ENCODE data around the gene CNTNAP5. TPM values are rescaled to one million over a fixed set of nuclear protein-coding genes. Genes with fewer than 3 reads are reported as not detected.
A peak's percentile ranks its signal among the peaks of the same experiment; 100 is the strongest.
"Not testable (repeated sequence)": the region's sequence is repeated elsewhere in the genome, so short reads cannot be mapped to it uniquely, and the experiment has no call there.

Gene CNTNAP5
- total and polyA plus RNA-seq, 5 donors from 2014 or later, result not detected

DNA sequence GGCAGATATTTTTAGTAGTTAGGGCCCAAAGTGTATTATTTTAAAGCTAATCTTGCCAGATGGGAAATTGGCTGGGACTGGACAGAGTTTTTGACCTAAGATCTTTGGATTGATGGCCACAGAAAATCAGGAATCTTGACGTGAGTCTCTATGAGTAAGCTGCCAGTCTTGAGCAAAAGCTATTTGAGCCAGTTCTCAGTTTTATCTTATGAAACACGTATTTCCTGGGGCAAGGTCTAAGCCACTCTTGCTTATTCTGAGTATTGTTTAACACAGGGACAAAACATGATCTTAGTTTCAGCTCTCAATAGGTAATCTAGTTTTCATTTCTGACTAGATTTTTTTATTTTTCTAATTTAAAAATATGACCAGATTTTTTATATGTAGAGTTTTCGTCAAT, 329.4 kb downstream of the CNTNAP5 start:
- no peaks in the 10 kb centered on the region for H3K9me3 ChIP-seq (ENCODE audit: control insufficient read depth in 2 of 2, low read length in 2 of 2)
- no peaks in the 10 kb centered on the region for H3K4me1 ChIP-seq (ENCODE audit: control insufficient read depth, insufficient read depth, low read length, poor library complexity, severe bottlenecking)
- ATAC-seq (ENCODE audit: low read depth in 2 of 2) (no peak), DNase-seq (no peak)
- H3K4me3 Mint-ChIP-seq, result no peak overlapping the region
- no peak overlapping the region for H3K27ac Mint-ChIP-seq
- peaks cover 0 to 8% (median 4%) of the 10 kb centered on the region in 7 donors for H3K9me3 Mint-ChIP-seq
- H3K36me3 Mint-ChIP-seq, result no peaks in the 10 kb centered on the region
- H3K4me3 ChIP-seq (ENCODE audit: low read depth, low read length), result no peak overlapping the region
- no peaks in the 10 kb centered on the region for H3K27me3 Mint-ChIP-seq
- H3K27me3 ChIP-seq (ENCODE audit: control insufficient read depth, insufficient read depth, low read length), result no peaks in the 10 kb centered on the region
- no peak overlapping the region for H3K27ac ChIP-seq (ENCODE audit: insufficient read depth, low read length, poor library complexity, severe bottlenecking)
- no peaks in the 10 kb centered on the region for H3K4me1 Mint-ChIP-seq
- no peaks in the 10 kb centered on the region for H3K36me3 ChIP-seq (ENCODE audit: control insufficient read depth, insufficient read depth, low read length)

DNA sequence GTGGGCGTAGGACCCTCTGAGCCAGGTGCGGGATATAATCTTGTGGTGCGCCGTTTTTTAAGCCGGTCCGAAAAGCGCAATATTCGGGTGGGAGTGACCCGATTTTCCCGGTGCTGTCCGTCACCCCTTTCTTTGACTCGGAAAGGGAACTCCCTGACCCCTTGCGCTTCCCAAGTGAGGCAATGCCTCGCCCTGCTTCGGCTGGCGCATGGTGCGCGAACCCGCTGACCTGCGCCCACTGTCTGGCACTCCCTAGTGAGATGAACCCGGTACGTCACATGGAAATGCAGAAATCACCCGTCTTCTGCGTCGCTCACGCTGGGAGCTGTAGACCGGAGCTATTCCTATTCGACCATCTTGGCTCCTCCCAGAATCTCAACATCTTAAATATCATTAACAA, 336.9 kb downstream of the CNTNAP5 start:
- not testable (repeated sequence) for H3K36me3 ChIP-seq (ENCODE audit: control insufficient read depth, insufficient read depth, low read length); H3K4me3 ChIP-seq (ENCODE audit: low read depth, low read length); H3K36me3 Mint-ChIP-seq; H3K4me1 Mint-ChIP-seq; H3K4me1 ChIP-seq (ENCODE audit: control insufficient read depth, insufficient read depth, low read length, poor library complexity, severe bottlenecking); DNase-seq; H3K9me3 ChIP-seq (ENCODE audit: control insufficient read depth in 2 of 2, low read length in 2 of 2); ATAC-seq (ENCODE audit: low read depth in 2 of 2); H3K27me3 Mint-ChIP-seq; H3K27me3 ChIP-seq (ENCODE audit: control insufficient read depth, insufficient read depth, low read length); H3K27ac ChIP-seq (ENCODE audit: insufficient read depth, low read length, poor library complexity, severe bottlenecking); H3K4me3 Mint-ChIP-seq; H3K27ac Mint-ChIP-seq
- H3K9me3 Mint-ChIP-seq, result peaks cover 4 to 21% (median 5%) of the 10 kb centered on the region in 7 donors

DNA sequence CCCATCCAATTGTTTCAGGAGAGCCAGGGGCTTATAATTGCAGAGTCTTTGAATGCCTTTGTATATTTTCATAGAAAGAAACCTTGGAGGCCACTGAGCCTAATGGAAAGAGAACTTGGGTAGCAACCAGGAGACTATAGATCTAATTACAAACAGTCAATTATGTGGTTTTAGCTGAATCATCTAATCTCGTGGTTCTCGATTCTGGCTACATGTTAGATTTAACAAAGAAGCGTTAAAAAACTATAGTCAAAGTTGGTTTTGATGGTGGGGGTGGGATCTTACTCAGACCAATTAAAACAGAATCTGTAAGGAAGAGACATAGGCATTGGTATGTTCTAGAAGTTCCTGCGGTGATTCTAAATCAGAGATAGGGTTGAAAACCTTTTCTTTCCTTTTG, 344.1 kb downstream of the CNTNAP5 start:
- Histone ChIP-seq H3K27ac (ENCODE audit: insufficient read depth, low read length, poor library complexity, severe bottlenecking) (no peak overlapping the region), H3K27me3 (ENCODE audit: control insufficient read depth, insufficient read depth, low read length) (no peaks in the 10 kb centered on the region), H3K36me3 (ENCODE audit: control insufficient read depth, insufficient read depth, low read length) (no peaks in the 10 kb centered on the region), H3K4me1 (ENCODE audit: control insufficient read depth, insufficient read depth, low read length, poor library complexity, severe bottlenecking) (no peaks in the 10 kb centered on the region), H3K4me3 (ENCODE audit: low read depth, low read length) (no peak overlapping the region), H3K9me3 (ENCODE audit: control insufficient read depth in 2 of 2, low read length in 2 of 2) (no peaks in the 10 kb centered on the region)
- no peaks in the 10 kb centered on the region for H3K36me3 Mint-ChIP-seq
- H3K4me3 Mint-ChIP-seq, result no peak overlapping the region
- H3K27ac Mint-ChIP-seq, result no peak overlapping the region
- H3K4me1 Mint-ChIP-seq, result no peaks in the 10 kb centered on the region
- no peaks in the 10 kb centered on the region for H3K27me3 Mint-ChIP-seq
- DNase-seq, result no peak
- no peak for ATAC-seq (ENCODE audit: low read depth in 2 of 2)
- peaks cover 5 to 32% (median 8%) of the 10 kb centered on the region in 7 donors for H3K9me3 Mint-ChIP-seq

DNA sequence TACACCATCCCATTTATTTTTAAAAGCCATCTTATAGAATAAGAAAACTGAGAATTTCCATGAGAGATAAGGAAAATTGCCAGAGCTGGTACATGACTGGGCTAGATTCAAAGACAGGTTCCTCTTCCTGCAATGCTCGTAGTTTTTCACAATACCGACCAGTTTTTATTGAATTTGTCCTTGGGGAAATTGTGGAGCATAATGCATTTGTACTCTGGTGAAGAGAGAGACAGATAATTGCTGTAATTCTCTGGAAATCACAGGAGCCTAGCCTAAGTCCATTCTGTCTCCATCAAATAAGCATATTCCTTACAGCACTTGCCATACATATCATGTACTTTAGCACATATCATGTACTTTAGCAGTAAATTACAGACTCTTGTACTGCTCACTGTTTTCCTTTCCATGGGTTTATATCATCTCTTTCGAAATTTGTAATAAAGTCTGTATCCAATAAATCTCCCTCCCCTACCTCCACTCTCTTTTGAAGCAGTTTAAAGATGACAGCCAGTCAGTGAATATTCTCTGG, 355.2 kb downstream of the CNTNAP5 start:
- no peaks in the 10 kb centered on the region for H3K9me3 ChIP-seq (ENCODE audit: control insufficient read depth in 2 of 2, low read length in 2 of 2)
- DNase-seq (no peak), ATAC-seq (ENCODE audit: low read depth in 2 of 2) (no peak)
- peaks cover 0 to 4% (median 3%) of the 10 kb centered on the region in 7 donors for H3K9me3 Mint-ChIP-seq
- H3K27ac ChIP-seq (ENCODE audit: insufficient read depth, low read length, poor library complexity, severe bottlenecking), result no peak overlapping the region
- H3K36me3 ChIP-seq (ENCODE audit: control insufficient read depth, insufficient read depth, low read length), result no peaks in the 10 kb centered on the region
- H3K36me3 Mint-ChIP-seq, result no peaks in the 10 kb centered on the region
- no peaks in the 10 kb centered on the region for H3K27me3 Mint-ChIP-seq
- H3K4me1 Mint-ChIP-seq, result no peaks in the 10 kb centered on the region
- H3K4me1 ChIP-seq (ENCODE audit: control insufficient read depth, insufficient read depth, low read length, poor library complexity, severe bottlenecking), result no peaks in the 10 kb centered on the region
- peak overlapping the region in 1 of 4 donors; percentile 5 for H3K4me3 Mint-ChIP-seq
- H3K4me3 ChIP-seq (ENCODE audit: low read depth, low read length), result no peak overlapping the region
- H3K27me3 ChIP-seq (ENCODE audit: control insufficient read depth, insufficient read depth, low read length), result no peaks in the 10 kb centered on the region
- H3K27ac Mint-ChIP-seq, result no peak overlapping the region

DNA sequence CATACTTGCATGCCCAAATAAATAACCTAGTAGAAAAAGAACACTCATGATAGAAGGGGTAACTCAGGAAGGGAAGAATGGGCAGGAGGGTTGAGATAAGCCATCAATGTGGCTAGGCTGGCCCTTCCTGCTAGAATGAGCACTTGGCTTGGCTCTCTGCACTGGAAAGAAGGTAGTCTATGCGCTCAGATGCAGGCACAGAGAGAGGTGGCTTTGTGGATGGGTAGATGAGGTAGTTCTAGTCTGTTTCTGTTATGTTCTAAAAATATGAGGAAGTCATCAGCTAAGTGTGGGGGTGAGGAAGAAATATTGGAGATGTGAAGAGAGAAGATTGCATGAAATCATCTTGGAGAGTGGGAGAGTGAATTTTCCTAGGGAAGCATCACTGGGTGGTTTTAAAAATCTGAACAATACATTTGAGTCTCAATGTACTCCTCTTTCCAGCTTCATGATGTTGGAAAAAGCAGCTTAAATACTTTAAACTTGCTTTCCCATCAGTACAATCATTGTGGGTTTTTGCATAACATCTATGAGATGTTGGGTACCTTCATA, 357.1 kb downstream of the CNTNAP5 start:
- Histone ChIP-seq H3K4me3 (ENCODE audit: low read depth, low read length) (no peak overlapping the region), H3K27me3 (ENCODE audit: control insufficient read depth, insufficient read depth, low read length) (no peaks in the 10 kb centered on the region), H3K36me3 (ENCODE audit: control insufficient read depth, insufficient read depth, low read length) (no peaks in the 10 kb centered on the region), H3K9me3 (ENCODE audit: control insufficient read depth in 2 of 2, low read length in 2 of 2) (no peaks in the 10 kb centered on the region), H3K27ac (ENCODE audit: insufficient read depth, low read length, poor library complexity, severe bottlenecking) (no peak overlapping the region), H3K4me1 (ENCODE audit: control insufficient read depth, insufficient read depth, low read length, poor library complexity, severe bottlenecking) (no peaks in the 10 kb centered on the region)
- peaks cover 0 to 11% (median 5%) of the 10 kb centered on the region in 7 donors for H3K9me3 Mint-ChIP-seq
- no peak overlapping the region for H3K27ac Mint-ChIP-seq
- DNase-seq, result no peak
- no peaks in the 10 kb centered on the region for H3K27me3 Mint-ChIP-seq
- H3K4me3 Mint-ChIP-seq, result no peak overlapping the region
- no peaks in the 10 kb centered on the region for H3K4me1 Mint-ChIP-seq
- no peaks in the 10 kb centered on the region for H3K36me3 Mint-ChIP-seq
- no peak for ATAC-seq (ENCODE audit: low read depth in 2 of 2)

DNA sequence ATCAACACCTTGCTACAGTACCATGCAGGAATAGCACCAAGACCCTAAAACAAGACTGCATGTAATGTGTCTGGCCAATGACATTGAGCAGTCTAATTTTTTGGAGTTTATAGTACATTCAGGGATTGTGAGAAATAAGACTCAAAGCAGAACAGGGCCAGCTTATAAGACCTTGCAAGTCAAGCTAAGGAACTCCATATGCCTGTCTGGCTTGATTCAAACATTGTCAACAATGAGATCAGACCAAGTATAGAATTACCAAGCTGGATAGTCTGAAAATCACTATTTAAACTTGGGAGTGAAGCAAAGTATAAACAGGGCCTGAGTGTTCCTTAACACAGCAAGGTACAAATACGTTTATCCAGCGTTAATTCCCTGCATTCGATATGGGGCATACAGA, 370.9 kb downstream of the CNTNAP5 start:
- H3K27me3 ChIP-seq (ENCODE audit: control insufficient read depth, insufficient read depth, low read length), result no peaks in the 10 kb centered on the region
- H3K4me1 ChIP-seq (ENCODE audit: control insufficient read depth, insufficient read depth, low read length, poor library complexity, severe bottlenecking), result no peaks in the 10 kb centered on the region
- no peaks in the 10 kb centered on the region for H3K9me3 ChIP-seq (ENCODE audit: control insufficient read depth in 2 of 2, low read length in 2 of 2)
- H3K27ac ChIP-seq (ENCODE audit: insufficient read depth, low read length, poor library complexity, severe bottlenecking), result no peak overlapping the region
- Mint-ChIP-seq H3K4me1 (no peaks in the 10 kb centered on the region), H3K4me3 (no peak overlapping the region), H3K9me3 (peaks cover 0 to 12% (median 3%) of the 10 kb centered on the region in 7 donors), H3K36me3 (no peaks in the 10 kb centered on the region), H3K27me3 (no peaks in the 10 kb centered on the region), H3K27ac (no peak overlapping the region)
- ATAC-seq (ENCODE audit: low read depth in 2 of 2) (no peak), DNase-seq (no peak)
- no peak overlapping the region for H3K4me3 ChIP-seq (ENCODE audit: low read depth, low read length)
- H3K36me3 ChIP-seq (ENCODE audit: control insufficient read depth, insufficient read depth, low read length), result no peaks in the 10 kb centered on the region

DNA sequence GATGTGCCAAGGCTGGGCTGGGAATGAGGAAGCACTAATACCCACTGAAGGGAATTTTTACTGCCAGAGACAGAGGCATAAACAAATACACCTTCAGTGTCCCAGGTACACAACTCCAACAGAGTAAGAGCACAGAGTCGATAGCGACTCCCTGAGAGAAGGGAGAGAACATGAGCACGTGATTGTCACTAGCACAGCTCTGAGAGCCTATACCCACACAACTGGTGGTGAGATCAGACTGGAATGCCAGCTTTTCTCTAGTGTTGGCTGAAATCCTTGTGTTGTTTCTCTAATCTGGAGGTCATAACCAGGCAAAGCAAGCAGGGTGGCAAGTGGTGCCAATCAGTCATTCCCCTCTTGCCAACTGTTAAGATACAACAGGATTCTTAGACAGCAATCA, 377.2 kb downstream of the CNTNAP5 start:
- Histone ChIP-seq H3K27me3 (ENCODE audit: control insufficient read depth, insufficient read depth, low read length) (no peaks in the 10 kb centered on the region), H3K4me1 (ENCODE audit: control insufficient read depth, insufficient read depth, low read length, poor library complexity, severe bottlenecking) (no peaks in the 10 kb centered on the region), H3K27ac (ENCODE audit: insufficient read depth, low read length, poor library complexity, severe bottlenecking) (no peak overlapping the region), H3K36me3 (ENCODE audit: control insufficient read depth, insufficient read depth, low read length) (no peaks in the 10 kb centered on the region), H3K9me3 (ENCODE audit: control insufficient read depth in 2 of 2, low read length in 2 of 2) (peaks cover 0 to 5% of the 10 kb centered on the region in 2 experiments), H3K4me3 (ENCODE audit: low read depth, low read length) (no peak overlapping the region)
- DNase-seq (no peak), ATAC-seq (ENCODE audit: low read depth in 2 of 2) (no peak)
- Mint-ChIP-seq H3K4me1 (no peaks in the 10 kb centered on the region), H3K27me3 (no peaks in the 10 kb centered on the region), H3K27ac (no peak overlapping the region), H3K36me3 (no peaks in the 10 kb centered on the region), H3K4me3 (no peak overlapping the region), H3K9me3 (peaks cover 4 to 28% (median 7%) of the 10 kb centered on the region in 7 donors)

DNA sequence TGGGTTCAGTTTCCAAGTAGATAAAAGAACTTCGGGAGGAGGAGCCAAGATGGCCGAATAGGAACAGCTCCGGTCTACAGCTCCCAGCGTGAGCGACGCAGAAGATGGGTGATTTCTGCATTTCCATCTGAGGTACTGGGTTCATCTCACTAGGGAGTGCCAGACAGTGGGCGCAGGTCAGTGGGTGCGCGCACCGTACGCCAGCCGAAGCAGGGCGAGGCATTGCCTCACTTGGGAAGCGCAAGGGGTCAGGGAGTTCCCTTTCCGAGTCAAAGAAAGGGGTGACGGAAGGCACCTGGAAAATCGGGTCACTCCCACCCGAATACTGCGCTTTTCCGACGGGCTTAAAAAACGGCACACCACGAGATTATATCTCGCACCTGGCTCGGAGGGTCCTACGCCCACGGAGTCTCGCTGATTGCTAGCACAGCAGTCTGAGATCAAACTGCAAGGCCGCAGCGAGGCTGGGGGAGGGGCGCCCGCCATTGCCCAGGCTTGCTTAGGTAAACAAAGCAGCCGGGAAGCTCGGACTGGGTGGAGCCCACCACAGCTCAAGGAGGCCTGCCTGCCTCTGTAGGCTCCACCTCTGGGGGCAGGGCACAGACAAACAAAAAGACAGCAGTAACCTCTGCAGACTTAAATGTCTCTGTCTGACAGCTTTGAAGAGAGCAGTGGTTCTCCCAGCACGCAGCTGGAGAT, 382.9 kb downstream of the CNTNAP5 start:
- not testable (repeated sequence) for H3K36me3 Mint-ChIP-seq; H3K27me3 ChIP-seq (ENCODE audit: control insufficient read depth, insufficient read depth, low read length); H3K4me3 ChIP-seq (ENCODE audit: low read depth, low read length); H3K9me3 ChIP-seq (ENCODE audit: control insufficient read depth in 2 of 2, low read length in 2 of 2); H3K4me1 ChIP-seq (ENCODE audit: control insufficient read depth, insufficient read depth, low read length, poor library complexity, severe bottlenecking); DNase-seq; H3K4me3 Mint-ChIP-seq; H3K27ac ChIP-seq (ENCODE audit: insufficient read depth, low read length, poor library complexity, severe bottlenecking); H3K27me3 Mint-ChIP-seq; H3K36me3 ChIP-seq (ENCODE audit: control insufficient read depth, insufficient read depth, low read length); H3K27ac Mint-ChIP-seq; ATAC-seq (ENCODE audit: low read depth in 2 of 2); H3K4me1 Mint-ChIP-seq
- peaks cover 0 to 18% (median 2%) of the 10 kb centered on the region in 7 donors for H3K9me3 Mint-ChIP-seq

All from CD4-positive, CD25-positive, alpha-beta regulatory T cell (primary cell).